CD1c-positive myeloid dendritic cell (primary cell): ENCODE data around the gene STT3B.
"Not testable (repeated sequence)": the region's sequence is repeated elsewhere in the genome, so short reads cannot be mapped to it uniquely, and the experiment has no call there.

ENCODE experiments used
- DNase-seq: peaks from one replicate; pipeline ENCODE4 v3.0.0-alpha.2; 2016; ENCODE audit errors: extremely low spot score

Gene STT3B

DNA sequence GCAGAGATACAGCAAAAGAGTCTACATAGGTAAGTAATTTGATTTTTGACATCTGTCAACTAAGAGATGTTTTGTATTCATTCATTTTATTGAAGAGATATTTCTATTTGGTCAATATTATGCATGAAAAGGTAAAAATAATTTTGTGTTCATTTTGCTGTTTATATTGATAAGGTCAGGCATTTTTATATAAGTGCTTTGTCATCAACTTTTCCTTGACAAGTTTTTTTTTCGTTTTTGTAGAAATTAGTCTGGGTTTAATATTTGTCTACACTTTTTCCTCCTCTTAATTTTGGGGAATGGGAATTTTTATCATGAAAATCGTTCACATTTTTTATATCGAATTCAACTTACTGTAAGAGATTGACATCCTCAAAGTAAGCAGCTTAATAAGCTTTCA is 67.7 kb downstream of the STT3B start:
- no peak for DNase-seq

DNA sequence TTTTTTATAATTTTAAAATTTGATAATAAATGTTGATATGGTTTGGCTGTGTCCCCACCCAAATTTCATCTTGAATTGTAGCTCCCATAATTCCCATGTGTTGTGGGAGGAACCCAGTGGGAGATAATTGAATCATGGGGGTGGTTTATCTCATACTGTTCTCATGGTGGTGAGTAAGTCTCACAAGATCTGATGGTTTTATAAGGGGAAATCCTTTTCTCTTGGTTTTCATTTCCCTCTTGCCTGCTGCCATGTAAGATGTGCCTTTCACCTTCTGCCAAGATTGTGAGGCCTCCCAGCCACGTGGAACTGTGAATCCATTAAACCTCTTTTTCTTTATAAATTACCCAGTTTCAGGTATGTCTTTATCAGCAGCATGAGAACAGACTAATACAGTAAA is 72.6 kb downstream of the STT3B start:
- not testable (repeated sequence) for DNase-seq

DNA sequence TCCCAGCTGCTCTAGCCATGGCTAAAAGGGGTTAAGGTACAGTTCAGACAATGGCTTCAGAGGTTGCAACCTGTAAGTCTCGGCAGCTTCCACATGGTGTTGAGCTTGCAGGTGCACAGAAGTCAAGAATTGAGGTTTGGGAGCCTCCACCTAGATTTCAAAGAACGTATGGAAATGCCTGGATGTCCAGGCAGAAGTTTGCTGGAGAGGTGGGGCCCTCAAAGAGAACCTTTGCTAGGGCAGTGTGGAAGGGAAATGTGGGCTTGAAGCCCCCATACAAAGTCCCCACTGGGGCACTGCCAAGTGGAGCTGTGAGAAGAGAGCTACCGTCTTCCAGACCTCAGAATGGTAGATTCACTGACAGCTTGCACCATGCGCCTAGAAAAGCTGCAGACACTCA is 73.7 kb downstream of the STT3B start:
- DNase-seq = no peak

DNA sequence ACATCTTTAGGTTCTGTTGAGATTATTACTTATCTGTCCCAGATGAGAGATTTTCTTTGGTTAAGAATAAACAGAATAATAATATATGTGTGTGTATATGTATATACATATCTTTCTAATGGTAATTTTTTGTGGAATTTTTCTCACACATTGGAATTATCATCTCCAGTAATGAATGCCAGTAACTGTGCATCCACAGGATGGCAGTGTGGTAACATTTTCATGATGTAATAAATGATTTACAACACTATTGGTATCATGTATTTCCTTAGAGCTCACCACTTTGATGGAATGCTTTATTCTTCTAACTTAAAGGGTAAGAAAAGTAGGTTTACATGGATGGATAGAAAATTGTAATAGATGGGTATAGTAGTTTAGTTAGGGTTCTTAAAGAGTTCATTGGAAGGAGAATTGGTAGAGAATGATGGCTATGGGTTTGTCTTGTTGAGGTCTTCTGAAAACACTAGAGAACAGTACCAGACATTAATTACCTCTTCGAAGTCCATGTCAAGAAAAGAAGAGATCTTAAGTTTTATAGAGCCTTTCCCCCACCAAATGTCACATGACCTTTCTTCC is 78.1 kb downstream of the STT3B start:
- DNase-seq = peak; percentile 44

DNA sequence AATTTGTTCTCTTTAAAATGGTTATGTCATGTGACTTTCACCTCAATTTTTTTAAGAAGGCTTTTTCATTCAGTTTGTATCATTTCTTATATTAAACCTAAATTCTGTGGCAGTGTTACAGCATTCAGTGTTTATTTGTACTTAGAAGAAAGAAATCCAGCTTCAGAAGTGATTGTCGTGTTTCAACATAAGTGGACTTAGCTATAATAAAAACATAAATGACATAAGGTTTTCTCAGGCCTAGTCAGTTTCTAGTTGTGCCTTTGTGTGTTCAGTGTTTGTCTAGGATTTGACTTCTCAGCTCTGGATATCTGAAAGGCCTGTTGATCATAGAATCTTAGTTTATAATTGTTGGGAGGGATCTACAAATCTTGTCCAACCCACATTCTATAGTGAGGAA is 80.5 kb downstream of the STT3B start:
- DNase-seq = no peak

DNA sequence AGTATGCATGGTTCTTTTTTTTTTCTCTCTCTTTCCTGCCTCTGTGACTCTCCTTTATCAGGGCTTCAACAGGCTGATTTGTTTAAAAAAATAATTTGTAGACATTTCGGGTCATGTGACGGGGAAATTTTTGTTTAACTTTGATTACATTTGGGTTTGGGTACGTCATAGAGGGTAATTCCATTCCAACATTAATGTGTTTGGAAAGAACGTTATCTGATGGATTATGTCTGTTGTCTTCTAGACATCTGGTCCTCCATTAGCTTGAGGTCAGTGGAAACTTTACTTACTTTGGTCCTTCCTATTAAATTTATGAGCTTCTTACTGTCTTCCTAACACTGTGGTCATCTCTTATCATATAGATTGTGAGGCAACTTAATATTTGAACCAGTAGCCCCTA is 80.9 kb downstream of the STT3B start:
- no peak for DNase-seq

DNA sequence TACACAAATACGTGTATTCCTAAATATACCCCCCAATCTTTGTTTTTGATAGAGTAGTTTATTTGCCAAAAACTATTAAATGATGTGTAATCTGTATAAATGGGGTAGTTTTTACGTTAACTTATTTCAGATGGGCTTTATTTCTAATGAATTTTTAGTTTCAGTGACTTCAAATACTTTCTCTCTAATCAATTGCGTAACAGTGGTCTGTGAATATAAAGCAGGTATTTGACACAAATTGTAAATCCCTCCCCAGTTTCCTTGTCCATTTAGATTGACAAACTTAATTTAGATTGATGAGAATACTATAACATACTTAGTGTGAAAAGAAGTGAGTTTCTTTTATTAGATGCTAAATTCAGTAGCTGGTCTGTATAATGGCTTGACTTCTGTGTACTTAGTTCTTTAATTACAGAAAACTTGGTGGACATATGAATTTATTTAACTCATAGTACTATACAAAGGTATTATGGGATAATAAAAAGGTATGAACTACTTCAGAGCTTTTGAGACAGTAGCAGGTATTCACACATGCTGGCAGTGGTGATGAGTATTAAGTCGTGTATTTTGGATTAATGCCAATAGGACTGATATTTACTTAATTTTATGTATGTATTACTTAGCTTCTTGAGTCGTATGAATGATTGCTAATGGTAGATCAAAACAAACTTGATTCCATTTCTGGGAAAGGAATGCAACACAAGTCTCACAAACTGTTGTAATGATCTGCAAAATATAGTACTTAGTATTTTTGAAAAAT is 81.6 kb downstream of the STT3B start:
- DNase-seq = no peak

DNA sequence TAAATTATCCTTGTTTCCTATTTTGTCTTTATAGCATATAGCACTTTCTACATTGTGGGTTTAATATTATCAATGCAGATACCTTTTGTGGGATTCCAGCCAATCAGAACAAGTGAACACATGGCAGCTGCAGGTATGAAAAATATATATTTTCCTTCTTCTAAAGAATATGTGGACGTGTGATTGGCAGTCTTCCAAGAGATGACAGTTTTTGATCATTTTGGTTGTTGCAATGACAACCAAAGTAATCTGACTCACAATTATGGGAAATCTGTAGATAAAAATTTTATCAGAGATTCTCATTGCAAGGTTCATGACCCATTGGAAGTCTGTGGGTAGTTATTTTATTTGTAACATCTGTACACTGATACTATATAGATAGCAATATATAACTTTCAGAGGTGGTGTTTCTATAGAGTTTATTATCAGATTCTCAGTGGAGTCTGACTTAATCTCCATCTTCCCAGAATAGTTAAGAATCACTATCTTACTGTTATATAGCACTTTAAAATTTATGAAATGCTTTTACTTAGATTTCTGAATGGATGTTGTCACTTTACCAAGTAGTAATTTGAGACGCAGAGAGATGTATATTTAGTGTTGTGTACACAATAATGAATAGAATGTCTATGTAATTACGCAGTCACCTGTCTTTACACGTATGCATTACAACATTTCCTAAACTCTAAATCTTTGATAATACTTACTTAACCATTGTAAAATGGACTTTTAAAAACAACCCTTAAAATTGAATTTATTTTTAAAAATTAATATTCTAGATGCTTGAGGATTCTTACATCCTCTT is 82.5 kb downstream of the STT3B start:
- DNase-seq = no peak

DNA sequence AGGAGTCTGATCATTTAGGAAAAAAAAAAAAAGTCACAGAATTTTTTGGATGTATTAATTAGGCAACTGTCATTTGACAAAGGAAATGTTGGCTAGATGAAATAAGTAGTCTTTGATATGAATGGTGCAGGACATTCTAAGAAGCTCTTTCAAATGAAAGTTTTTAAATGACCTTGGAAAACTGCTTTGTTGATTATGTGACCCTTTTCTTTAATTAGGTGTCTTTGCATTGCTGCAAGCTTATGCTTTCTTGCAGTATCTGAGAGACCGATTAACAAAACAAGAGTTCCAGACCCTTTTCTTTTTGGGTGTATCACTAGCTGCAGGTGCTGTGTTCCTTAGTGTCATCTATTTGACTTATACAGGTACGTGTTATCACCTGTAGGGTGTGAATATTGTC is 84.0 kb downstream of the STT3B start:
- no peak for DNase-seq

DNA sequence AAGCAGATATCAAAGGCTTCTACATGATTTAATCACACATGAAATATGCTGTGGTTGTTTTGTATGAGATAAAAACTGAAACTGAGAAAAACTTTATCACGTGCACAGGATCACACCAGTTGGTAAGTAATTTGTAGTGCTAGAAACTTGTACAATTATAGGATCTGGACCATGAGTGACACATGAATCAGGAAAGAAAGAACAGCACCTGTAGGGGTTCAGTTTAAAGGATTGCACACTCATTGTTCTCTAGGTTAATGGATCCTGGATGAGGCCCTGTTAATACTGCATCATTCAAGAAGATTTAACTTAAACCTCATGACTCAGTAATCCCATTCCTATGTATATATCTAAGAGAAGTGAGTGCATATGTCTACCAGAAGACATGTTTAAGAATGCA is 87.9 kb downstream of the STT3B start:
- DNase-seq = no peak

DNA sequence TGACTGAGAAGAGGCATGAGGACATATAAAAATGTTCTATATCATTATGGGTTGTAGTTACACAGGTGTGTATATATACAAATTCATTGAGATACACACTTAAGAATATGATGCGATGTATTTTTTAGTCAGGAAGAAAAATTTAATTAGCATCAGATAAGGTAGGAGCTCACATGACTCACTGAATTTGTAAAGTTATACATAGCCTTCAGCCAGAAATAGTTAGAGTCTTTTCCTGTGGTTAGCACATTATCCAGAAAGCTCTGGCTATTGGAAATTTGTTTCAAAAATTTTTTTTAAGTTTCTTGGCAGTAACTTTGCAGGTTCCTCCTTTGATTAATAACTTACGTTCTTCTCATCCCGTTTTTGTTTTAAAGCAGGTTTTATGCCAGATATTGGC is 88.6 kb downstream of the STT3B start:
- DNase-seq = no peak

DNA sequence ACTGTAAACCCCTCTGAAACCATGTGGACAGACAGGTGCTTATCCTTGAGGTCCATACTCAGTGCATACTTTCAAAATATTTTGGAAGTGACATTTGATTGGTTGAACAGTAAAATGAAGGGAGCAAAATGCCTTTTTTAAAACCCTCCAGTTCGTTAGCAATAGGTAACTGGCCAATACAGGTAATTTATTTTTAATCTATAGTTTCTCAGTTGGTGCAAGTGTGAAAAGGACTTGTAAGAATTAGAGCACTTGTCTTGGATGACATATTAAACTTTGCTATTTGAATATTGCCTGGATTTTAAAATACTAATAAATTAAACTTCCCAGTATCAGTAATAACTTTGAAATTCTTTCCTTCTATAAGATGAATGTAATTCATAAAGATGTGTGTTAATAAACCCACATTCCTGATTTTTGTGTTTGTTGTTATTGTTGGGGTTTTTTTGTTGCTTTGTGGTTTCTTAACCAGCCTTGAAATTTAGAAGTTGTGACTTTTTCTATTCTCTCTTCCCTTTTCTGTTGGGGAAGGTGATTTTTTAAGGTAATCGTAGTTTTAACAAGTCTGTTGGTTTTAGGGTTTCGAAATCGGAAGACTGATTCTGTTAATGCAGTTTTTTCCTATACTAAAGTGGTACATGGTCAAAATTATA is 90.0 kb downstream of the STT3B start:
- DNase-seq = peak; percentile 24

DNA sequence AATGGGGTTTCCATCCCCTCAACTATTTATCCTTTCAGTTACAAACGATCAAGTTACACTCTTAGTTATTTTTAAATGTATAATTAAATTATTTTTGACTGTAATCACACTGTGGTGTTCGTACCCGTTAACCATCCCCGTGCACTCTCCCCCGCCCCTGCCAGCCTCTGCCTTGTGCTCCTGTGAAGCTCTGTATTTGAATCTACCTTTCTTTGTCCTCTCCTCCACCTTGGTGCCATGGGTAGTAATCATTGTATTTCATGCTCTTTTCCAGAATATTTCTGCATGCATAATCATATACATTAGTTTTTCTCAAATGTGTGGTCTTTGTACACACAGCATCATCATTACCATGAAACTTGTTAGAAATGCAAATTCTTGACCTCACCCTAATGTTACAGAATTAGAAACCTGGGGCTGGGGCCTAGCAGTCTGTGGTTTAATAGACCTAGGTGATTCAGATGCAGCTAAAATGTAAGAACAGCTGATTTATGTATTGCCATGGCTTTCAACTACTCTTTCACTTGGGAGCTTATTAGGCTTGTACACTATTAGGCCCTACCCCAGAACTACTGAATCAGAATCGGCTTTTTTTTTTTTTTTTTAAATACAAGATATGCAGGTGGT is 91.5 kb downstream of the STT3B start:
- DNase-seq = no peak

DNA sequence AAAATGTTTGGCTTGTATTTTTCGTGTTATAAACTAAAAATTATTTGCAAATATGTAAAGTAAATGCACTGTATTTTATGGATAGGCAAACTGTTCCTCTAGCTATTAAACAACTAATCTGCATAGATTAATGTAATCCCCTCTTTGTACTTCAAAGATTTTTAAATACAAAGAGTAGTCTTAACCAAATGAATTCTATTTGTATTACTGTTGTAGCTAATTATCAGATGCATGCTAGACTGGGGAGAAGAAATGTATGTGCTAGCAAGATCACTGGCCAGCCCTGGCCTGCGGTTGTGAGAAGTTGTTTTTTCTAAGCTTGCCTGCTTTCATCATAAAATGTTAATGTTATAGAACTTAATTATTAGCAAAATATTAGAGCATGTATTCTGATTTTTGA is 92.6 kb downstream of the STT3B start:
- no peak for DNase-seq

DNA sequence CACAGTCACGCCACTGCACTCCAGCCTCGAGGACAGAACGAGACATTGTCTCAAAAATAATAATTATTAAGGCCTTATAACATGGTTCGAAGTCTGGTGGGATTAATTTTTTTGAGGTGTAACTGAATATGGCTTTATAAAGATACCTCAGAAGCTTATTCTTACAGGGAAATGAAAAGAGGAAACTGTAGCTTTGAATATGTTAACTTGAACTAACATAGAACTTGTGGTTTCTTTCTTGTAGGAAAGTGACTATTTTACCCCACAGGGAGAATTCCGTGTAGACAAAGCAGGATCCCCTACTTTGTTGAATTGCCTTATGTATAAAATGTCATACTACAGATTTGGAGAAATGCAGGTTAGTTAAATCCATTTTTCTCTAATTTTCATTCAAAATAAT is 96.3 kb downstream of the STT3B start:
- DNase-seq = peak; percentile 64

DNA sequence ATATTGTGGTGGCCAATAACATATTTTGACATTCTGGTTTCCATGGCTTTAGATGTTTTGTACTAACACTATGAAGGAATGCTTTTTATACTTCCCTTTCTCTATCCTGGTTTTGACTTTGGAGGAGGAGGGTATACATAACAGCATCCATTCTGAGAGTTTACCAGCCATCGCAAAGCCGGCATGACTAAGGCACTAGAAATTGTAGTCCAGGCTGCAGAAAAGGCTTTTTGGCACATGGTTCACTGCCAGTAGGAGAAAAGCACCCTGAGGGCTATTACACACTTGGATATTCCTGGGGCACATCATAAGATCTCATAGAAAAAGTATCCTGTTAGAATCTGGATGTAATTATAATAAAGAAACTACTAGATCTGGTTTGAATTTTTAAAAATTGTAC is 101.8 kb downstream of the STT3B start:
- DNase-seq = no peak

DNA sequence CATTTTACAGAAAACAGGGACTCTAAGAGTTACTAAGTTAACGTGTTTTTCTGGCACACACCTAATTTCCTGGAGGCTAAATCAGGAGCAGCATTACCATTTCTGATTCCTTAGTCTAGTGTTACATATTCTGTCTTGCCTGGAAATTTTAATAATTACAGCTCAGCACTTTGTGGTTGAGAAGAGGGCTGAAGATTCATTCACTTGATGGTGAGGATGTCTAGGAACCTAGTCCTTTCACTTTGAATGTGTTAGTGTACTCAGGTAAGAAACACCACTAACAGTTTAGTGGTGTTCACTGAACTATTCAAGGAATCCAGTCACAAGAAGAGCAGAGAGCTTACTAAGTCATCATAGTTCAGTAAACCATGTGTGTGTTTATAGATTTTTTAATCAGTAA is 102.8 kb downstream of the STT3B start:
- DNase-seq = no peak

DNA sequence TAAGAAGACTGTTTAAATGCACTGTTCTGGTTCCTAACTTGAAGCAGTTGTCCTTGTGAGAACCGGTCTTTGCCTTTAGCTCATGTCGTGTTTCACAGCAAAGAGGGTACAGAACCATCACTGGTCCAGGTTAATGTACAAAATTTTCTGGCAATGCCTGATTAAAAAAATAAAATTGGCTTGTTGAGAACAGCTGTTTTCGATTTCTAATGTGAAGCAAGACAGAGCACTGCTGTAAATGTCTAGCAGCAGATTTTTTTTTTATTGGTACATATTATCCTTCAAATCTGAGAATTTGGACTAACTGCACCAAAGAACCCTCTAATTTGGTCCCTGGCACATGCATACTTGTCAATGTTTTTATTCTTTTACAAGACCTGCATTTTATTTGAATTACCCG is 103.3 kb downstream of the STT3B start:
- no peak for DNase-seq

DNA sequence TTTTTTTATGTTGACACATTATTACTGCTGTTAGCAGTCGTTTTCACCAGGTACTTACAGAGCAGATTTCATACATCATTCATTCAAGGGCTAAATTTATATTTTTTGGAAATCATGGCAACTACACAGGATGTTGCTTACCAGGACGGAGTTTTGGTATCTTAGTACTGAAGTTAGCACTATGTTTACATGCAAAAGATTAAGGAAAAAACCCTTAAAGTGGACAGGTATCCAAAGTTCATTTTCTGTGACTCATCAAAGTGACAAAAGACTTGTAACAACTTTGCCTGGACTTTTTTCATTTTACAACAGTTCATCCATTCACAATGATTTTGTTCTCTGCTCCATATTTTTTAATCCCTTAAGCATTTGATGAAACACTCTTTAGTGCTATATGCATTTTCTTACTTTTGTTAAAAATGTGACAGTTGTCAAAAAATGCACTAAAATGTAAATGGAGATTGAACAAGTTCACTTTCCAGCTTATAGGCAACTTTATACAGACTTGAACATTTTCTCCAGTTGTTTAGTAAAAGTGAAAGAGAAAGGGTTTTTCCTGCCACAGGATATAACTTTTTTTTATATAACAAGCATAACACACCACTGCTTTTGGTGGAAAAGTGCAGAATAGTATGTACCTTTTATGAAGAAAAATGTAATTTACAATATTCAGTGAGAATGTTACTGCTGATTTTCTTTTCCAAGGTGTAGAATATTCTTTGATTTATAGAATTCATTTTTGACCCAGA is 104.1 kb downstream of the STT3B start:
- DNase-seq = no peak

DNA sequence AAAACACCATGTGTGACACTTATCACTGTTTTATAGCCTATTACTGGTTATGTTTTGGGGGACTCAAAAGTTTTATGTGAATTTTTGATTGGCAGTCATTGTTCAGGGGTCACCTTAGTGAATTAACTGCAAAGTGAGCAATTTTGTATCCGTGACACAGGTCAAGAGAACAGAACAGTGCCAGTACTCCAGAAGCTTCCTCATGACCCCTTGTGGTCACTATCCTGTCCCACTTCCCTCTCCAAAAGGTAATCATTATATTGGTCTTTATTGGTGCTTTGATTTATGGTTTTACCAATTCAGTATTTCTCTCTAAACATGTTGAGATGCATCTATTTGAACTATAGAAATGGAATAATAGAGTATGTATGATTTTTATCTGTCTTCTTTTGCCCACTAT is 107.1 kb downstream of the STT3B start:
- no peak for DNase-seq

DNA sequence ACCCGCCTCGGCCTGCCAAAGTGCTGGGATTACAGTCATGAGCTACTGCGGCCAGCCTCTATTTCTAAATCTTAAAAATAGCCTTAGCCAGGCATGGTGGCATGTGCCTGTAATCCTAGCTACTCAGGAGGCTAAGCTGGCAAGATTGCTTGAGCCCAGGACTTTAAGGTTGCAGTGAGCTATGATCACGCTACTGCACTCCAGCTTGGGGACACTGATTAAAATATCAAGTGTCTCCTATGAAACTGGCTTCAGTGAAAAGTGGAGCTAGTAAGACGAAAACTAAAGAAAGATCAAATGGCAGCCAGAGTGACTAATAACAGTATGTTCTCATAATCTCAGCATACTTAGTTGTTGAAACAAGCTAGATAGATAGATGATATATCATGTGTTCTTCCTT is 112.5 kb downstream of the STT3B start:
- DNase-seq = no peak
